GM19240 (cell line): ENCODE measurements around the gene ZNF879.

Experiments
- DNase-seq: peaks from one replicate; pipeline ENCODE4 v3.0.0; 2011; ENCODE audit warnings: low spot score; ENCODE audit not compliant: insufficient read length

ZNF879 gene

DNA sequence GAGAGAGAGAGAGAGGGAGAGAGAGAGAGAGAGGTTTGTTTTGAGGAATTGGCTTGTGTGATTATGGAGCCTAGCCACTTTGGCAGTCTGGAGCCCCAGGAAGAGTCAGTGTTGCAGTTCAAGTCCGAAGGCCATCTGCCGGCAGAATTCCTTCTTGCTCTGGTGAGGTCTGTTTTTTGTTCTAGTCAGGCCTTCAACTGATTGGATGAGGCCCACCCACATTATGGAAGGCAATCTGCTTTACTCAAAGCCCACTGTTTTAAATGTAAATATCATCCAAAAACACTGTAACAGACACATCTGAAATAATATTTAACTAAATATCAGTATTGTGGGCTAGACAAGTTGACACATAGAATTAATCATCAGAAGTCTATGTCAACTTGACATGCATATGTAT is 17.0 kb upstream of the ZNF879 start:
- no peak for DNase-seq

DNA sequence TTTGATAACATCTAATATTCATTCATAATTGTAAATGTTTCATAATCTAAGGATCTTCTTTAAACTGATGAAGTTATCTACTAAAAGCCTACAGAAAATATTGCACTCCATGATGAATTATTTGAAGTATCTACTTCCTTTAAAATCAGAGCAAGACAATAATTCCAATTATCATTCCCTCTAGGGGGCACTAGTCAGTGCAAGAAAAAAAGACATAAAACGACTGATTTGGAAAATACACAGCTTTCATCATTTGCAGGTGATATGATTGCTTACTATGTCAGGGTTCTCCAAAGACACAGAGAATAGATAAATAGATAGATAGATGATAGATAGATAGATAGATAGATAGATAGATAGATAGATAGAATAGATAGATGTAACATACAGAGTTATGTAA is 14.9 kb upstream of the ZNF879 start:
- DNase-seq = no peak

DNA sequence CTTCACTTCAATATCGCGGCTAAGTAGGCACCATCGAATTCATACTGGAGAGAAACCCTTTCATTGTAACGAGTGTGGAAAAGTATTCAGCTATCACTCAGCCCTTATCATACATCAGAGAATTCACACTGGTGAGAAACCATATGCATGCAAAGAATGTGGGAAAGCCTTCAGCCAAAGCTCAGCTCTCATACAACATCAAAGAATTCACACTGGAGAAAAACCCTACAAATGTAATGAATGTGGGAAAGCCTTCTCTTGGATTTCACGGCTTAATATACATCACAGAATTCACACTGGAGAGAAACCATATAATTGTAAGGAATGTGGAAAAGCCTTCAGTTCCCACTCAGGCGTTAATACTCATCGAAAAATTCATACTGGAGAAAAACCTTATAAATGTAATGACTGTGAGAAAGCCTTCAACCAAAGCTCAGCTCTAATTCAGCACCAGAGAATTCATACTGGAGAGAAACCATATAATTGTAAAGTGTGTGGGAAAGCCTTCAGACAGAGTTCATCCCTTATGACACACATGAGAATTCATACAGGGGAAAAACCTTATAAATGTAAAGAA is 9.5 kb downstream of the ZNF879 start:
- DNase-seq = no peak

DNA sequence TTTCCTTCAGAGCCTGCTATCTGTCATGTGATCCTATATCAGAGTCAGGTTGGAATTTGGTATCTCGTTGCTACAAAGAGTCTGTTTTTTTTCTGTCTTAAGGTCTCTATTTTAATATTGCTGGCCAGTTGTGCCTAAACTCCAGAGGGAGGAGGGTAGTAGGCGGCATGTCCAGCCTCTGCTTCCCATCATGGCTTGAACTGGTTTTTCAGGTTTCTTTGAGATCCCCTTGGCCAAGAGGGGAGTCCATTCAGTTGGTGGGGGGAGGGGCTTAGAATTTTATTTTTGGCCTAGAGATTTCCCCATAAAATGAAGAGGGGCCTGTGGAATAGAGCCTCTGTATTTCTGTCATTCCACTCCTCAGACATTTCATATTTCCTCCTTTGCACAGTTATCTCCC is 21.2 kb downstream of the ZNF879 start:
- no peak for DNase-seq

DNA sequence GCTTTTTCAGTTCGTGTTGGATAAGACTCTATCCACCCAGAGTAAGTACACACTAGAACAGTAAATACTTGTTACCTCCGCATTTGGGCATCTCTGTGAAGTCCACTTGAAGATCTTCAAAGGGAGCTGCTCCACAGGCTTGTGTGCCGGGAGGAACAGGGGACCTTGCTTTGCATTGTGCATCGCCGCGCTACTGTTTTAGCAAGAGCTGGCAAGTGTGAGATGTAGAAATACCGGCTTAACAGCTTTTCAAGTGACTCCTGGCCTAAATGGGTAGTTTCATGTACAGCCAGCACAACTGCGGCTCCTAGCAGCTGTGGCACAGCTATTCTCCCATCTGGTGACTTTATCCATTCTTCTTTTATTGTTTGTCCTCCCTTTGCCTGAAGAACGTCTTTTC is 28.2 kb downstream of the ZNF879 start:
- no peak for DNase-seq

DNA sequence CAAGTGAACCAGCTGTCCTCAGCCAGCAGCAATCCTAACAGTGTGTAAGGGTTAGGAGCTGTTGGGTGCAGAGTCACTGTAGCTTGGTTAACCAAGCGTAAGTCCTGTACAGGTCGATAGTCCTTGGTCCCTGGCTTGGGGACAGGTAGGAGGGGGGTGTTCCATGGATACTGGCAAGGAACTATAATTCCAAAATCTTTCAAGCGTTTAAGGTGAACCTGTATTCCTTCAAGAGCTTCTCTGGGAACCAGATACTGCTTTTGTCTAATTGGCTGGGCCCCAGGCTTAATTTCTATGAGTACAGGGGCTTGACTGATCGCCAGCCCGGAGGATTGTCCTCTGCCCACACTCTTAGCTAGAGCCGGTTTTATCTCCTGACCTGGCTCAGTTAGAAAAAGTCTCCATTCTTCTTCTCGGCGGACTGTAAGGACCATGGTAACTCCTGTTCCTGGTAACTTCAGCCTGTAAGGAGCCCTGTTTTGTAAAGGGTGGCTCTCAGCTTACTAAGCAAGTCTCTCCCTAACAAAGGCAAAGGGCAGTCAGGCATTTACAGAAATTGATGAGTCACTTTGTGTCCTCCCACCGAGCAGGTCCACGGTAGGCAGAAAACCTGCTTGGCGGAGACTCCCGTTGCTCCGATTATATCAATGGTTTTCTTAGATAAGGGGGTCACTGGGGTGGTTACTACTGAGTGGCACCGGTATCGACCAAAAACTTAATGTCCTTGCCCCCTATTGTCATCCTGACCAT is 30.6 kb downstream of the ZNF879 start:
- no peak for DNase-seq

DNA sequence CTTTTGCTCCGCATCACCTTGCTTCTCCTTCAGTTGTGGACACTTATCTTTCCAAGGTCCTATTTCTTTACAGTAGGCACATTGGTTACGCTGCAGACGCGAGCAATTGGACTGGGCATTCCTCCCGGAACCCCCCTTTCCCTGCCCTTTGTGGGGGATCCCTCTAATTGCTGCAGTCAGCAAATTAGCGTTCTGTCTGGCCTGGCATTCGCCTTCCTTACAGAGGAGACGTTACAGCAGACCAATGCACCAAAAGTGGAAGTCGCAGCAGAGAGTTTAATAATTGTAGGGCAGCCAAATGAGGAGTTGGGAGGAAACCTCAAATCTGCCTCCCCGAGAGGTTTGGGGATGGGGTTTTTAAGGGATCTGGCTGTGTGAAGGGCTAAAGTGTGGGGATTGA is 31.3 kb downstream of the ZNF879 start:
- DNase-seq = no peak

DNA sequence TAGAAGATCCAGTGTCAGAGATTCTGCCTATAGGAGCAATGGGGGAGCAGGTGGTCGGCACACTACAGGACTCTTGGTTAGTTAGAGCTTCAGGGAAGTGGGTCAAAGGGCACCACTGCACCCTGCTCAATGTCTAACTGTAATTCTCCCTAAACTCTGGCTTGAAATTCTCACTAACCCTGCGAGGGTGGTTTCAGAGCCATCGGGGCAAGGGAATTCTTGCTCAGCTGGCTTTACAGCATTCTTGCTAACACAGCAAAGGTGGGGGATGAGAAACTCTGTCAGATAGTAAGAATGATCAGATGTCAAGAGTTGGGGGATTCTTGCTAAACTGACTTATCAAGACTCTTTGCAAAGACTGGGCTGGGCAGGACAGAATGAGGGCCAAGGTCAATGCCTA is 31.8 kb downstream of the ZNF879 start:
- DNase-seq = no peak

DNA sequence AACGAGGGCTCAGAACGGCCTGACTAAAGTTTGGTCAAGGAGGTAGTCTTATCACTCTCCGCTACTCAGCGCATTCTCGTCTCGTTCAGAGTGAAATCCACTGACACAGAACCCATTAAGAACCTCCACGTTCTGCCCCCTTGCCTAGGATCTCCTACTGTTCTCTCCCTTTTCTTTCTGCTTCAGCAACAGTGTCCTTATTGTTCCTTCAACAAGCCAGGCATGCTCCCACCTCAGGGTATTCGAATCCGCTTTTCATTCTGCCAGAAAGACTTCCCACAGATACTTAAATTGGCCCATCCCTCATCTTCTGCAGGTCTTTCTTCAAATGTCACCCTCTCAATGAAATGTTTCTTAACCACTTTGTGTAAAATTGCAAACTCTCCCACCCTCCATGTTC is 32.2 kb downstream of the ZNF879 start:
- no peak for DNase-seq

DNA sequence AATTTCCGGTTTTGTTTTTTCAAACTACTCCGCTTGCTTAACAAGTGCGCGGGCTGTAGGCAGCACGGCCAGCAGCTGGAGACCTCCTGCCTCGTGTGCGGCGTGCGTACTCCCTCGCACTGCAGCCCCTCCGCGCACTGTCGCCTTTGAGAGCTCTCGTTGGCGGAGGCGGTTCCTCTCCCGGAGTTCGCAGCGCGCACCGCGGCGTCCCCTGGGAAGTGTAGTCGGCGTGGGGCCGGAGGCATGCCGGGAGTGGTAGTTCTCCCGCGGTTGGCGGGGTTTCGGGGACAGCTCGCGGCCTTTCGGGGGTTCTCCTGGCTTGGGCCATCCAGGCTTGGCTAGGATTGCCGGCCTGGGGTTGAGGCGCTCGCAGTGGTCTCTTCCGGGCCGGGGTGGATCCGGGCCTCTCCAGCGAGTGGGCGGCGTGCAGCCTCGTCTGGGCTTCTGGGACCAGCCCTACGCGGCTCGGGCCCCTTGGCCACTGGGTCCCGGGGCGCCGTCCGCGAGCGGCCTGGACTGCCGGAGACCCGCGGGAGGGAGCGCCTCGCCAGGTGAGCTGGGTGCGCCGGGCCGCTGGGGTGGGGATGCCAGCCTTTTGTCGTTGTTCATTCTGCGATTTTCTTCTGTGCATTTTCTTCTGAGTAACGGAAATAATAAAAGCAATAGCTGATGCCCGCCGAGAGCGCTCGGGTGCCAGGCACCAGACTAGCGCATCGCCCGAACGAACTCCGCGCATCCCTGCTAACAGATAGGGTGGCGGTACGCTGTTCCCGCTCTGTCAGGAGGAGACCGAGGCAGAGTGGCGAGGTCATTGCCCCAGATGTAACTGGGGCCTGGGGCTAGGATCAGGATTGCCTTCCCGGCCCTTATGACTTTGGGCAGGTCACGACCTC is 36.8 kb downstream of the ZNF879 start, which contains the start of gene ZNF354C:
ZNF354C (plus strand) TSS at position 258 of the 893 bp plus-strand sequence. CDS start 1,696 bp downstream, outside the sequence.
- no peak for DNase-seq

DNA sequence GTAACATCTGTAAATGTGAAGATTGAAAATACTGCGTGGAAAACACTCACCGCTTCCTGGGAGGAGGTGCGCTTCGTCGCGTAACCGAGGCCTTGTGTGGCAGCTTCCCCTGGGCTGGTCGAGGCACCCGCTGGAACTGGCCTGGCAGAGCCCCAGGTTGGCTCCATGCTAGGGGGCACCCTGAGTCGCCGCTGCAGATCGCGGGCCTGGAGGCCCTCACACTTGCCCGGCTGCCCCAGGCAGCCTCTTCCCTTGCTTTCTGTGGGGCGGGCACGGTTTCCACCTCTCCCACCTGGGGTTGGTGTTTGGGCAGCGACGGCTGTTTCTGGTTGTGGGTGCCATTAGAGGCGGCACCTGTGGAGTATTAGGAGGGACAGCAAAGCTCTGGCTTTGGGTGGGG is 37.4 kb downstream of the ZNF879 start:
- DNase-seq = no peak

DNA sequence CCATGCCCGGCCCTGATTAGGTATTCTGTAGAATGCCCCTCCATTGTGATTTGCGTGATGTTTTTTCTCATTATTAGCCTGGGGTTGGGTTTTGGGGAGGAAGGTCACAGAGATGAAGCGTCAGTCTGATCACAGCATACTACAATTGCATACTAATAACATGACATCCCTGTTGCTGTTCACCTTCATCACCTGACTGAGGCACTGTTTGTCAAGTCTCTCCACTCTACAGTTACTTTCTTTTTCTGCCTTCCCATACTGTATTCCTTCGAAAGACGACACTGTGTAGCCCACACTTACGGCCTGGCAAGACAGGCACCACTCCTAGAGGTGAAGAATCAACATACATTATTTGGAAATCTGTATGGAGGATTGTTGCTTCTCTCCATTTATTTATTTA is 42.1 kb downstream of the ZNF879 start:
- no peak for DNase-seq

DNA sequence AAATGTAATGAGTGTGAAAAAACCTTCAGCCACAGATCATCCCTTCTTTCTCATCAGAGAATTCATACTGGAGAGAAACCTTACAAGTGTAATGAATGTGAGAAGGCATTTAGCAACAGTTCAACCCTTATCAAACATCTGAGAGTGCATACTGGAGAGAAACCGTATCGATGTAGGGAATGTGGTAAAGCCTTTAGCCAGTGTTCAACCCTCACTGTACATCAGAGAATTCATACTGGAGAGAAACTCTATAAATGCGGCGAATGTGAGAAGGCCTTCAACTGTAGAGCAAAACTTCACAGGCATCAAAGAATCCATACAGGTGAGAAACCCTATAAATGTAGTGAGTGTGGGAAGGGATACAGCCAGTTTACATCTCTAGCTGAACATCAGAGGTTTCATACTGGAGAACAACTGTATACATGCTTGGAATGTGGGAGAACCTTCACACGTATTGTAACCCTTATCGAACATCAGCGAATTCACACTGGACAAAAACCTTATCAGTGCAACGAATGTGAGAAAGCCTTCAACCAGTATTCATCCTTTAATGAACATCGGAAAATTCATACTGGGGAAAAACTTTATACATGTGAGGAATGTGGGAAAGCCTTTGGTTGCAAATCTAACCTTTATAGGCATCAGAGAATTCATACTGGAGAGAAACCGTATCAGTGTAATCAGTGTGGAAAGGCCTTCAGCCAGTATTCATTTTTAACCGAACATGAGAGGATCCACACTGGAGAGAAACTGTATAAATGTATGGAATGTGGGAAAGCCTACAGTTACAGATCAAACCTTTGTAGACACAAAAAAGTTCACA is 55.8 kb downstream of the ZNF879 start:
- no peak for DNase-seq

DNA sequence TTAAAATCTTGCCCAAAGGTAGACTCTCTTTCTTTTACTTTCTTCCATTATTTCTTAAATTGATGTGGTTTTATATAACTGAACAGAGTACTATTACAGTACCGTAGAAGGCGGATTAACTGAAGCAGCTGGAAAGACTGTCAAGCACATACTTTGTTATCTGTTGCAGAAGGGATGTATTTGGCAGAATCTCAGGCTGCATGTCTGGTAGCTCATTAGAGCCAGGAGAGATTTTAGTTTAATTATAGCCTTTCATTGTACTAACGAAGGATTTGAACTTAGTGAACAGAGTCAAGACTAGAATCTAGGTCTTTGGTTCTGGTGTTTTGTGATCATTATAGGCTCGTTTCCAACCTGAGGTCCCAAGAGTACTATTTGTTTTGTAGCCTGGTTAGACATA is 57.1 kb downstream of the ZNF879 start:
- DNase-seq = no peak
